ENCODE results near the gene SCEL. TPM values are rescaled to one million over a fixed set of nuclear protein-coding genes. Genes with fewer than 3 reads are reported as not detected.

Gene SCEL
- total RNA-seq, 1 donor from 2014 or later = 0.27 TPM

- Histone ChIP-seq H3K4me2 (ENCODE audit: low read length) (no peak overlapping the region), H4K20me1 (ENCODE audit: insufficient read depth, low read length) (no peaks in the 10 kb centered on the region), H3K27me3 (ENCODE audit: insufficient read depth, low read length) (no peaks in the 10 kb centered on the region), H3K9me3 (ENCODE audit: insufficient read depth, low read depth, low read length) (no peaks in the 10 kb centered on the region), H3K36me3 (ENCODE audit: insufficient read depth, low read length) (no peaks in the 10 kb centered on the region), H2AFZ (ENCODE audit: low read depth, low read length) (no peak overlapping the region), H3K4me1 (ENCODE audit: insufficient read depth, low read length) (no peaks in the 10 kb centered on the region), H3K9ac (ENCODE audit: low read length) (no peak overlapping the region), H3K79me2 (ENCODE audit: insufficient read depth, low read length) (no peaks in the 10 kb centered on the region), H3K4me3 (ENCODE audit: insufficient read depth, low read depth, low read length) (no peak overlapping the region), H3K27ac (ENCODE audit: low read depth, low read length) (no peak overlapping the region)
- H3K36me3 Mint-ChIP-seq (ENCODE audit: low read depth, unreplicated experiment) = no peaks in the 10 kb centered on the region
- no peak for DNase-seq (ENCODE audit: low read depth)
- no peak overlapping the region for H3K27ac Mint-ChIP-seq (ENCODE audit: unreplicated experiment)
- H3K4me3 Mint-ChIP-seq (ENCODE audit: unreplicated experiment) = no peak overlapping the region
- H3K9me3 Mint-ChIP-seq (ENCODE audit: unreplicated experiment) = no peaks in the 10 kb centered on the region
- TF ChIP-seq CTCF (IDR thresholded peaks at IDR 0.05; ENCODE audit: insufficient read depth, low read depth, low read length) = no peak
- TF ChIP-seq EZH2 (IDR thresholded peaks at IDR 0.05; ENCODE audit: insufficient read depth, low read length) = no peak
- H3K27me3 Mint-ChIP-seq (ENCODE audit: low read depth, unreplicated experiment) = no peaks in the 10 kb centered on the region
- FAIRE-seq = no peak
- no peaks in the 10 kb centered on the region for H3K4me1 Mint-ChIP-seq (ENCODE audit: low read depth, unreplicated experiment)
Observed at GRCh38 chr13:77600701-77601100, 65.2 kb downstream of the SCEL start.

- H2AFZ ChIP-seq (ENCODE audit: low read depth, low read length) = no peak overlapping the region
- TF ChIP-seq EZH2 (IDR thresholded peaks at IDR 0.05; ENCODE audit: insufficient read depth, low read length) (no peak), CTCF (IDR thresholded peaks at IDR 0.05; ENCODE audit: insufficient read depth, low read depth, low read length) (no peak)
- DNase-seq (ENCODE audit: low read depth) (no peak), FAIRE-seq (no peak)
- Mint-ChIP-seq H3K27ac (ENCODE audit: unreplicated experiment) (no peak overlapping the region), H3K36me3 (ENCODE audit: low read depth, unreplicated experiment) (no peaks in the 10 kb centered on the region), H3K4me1 (ENCODE audit: low read depth, unreplicated experiment) (no peaks in the 10 kb centered on the region), H3K27me3 (ENCODE audit: low read depth, unreplicated experiment) (no peaks in the 10 kb centered on the region), H3K4me3 (ENCODE audit: unreplicated experiment) (no peak overlapping the region), H3K9me3 (ENCODE audit: unreplicated experiment) (no peaks in the 10 kb centered on the region)
- H3K4me1 ChIP-seq (ENCODE audit: insufficient read depth, low read length) = no peaks in the 10 kb centered on the region
- no peak overlapping the region for H3K4me3 ChIP-seq (ENCODE audit: insufficient read depth, low read depth, low read length)
- no peak overlapping the region for H3K9ac ChIP-seq (ENCODE audit: low read length)
- H3K9me3 ChIP-seq (ENCODE audit: insufficient read depth, low read depth, low read length) = no peaks in the 10 kb centered on the region
- no peak overlapping the region for H3K4me2 ChIP-seq (ENCODE audit: low read length)
- no peaks in the 10 kb centered on the region for H3K27me3 ChIP-seq (ENCODE audit: insufficient read depth, low read length)
- H3K79me2 ChIP-seq (ENCODE audit: insufficient read depth, low read length) = no peaks in the 10 kb centered on the region
- H4K20me1 ChIP-seq (ENCODE audit: insufficient read depth, low read length) = no peaks in the 10 kb centered on the region
- no peaks in the 10 kb centered on the region for H3K36me3 ChIP-seq (ENCODE audit: insufficient read depth, low read length)
- no peak overlapping the region for H3K27ac ChIP-seq (ENCODE audit: low read depth, low read length)
Observed at GRCh38 chr13:77611068-77611467, 75.6 kb downstream of the SCEL start.

- no peaks in the 10 kb centered on the region for H3K36me3 ChIP-seq (ENCODE audit: insufficient read depth, low read length)
- DNase-seq (ENCODE audit: low read depth) (no peak), FAIRE-seq (no peak)
- Mint-ChIP-seq H3K27me3 (ENCODE audit: low read depth, unreplicated experiment) (no peaks in the 10 kb centered on the region), H3K9me3 (ENCODE audit: unreplicated experiment) (no peaks in the 10 kb centered on the region), H3K27ac (ENCODE audit: unreplicated experiment) (no peak overlapping the region), H3K36me3 (ENCODE audit: low read depth, unreplicated experiment) (no peaks in the 10 kb centered on the region), H3K4me1 (ENCODE audit: low read depth, unreplicated experiment) (no peaks in the 10 kb centered on the region), H3K4me3 (ENCODE audit: unreplicated experiment) (no peak overlapping the region)
- H3K9ac ChIP-seq (ENCODE audit: low read length) = no peak overlapping the region
- H3K4me3 ChIP-seq (ENCODE audit: insufficient read depth, low read depth, low read length) = no peak overlapping the region
- no peaks in the 10 kb centered on the region for H3K27me3 ChIP-seq (ENCODE audit: insufficient read depth, low read length)
- no peak overlapping the region for H2AFZ ChIP-seq (ENCODE audit: low read depth, low read length)
- H3K27ac ChIP-seq (ENCODE audit: low read depth, low read length) = no peak overlapping the region
- H3K79me2 ChIP-seq (ENCODE audit: insufficient read depth, low read length) = no peaks in the 10 kb centered on the region
- H3K4me2 ChIP-seq (ENCODE audit: low read length) = no peak overlapping the region
- H4K20me1 ChIP-seq (ENCODE audit: insufficient read depth, low read length) = no peaks in the 10 kb centered on the region
- TF ChIP-seq EZH2 (IDR thresholded peaks at IDR 0.05; ENCODE audit: insufficient read depth, low read length) = no peak
- no peak for TF ChIP-seq CTCF (IDR thresholded peaks at IDR 0.05; ENCODE audit: insufficient read depth, low read depth, low read length)
- no peaks in the 10 kb centered on the region for H3K4me1 ChIP-seq (ENCODE audit: insufficient read depth, low read length)
- no peaks in the 10 kb centered on the region for H3K9me3 ChIP-seq (ENCODE audit: insufficient read depth, low read depth, low read length)
Observed at GRCh38 chr13:77616027-77616426, 80.5 kb downstream of the SCEL start.
